Uterus (tissue), 2 donors: ENCODE results near the gene PDE4D.

Experiments
- CTCF ChIP-seq, 4 experiments: fragments of 200-600 bp in 2 of 4; fragments of 450-650 bp in 2 of 4; sonication (generic) in 2 of 4; IDR thresholded peaks; one replicate each; pipeline ENCODE4 v1.5.1; 2016 to 2019; ENCODE audit warnings: antibody characterized with exemption in 4 of 4, mild to moderate bottlenecking in 2 of 4, moderate library complexity in 1 of 4
- POLR2A ChIP-seq, 2 donors: fragments of 450-650 bp; IDR thresholded peaks; one replicate each; pipeline ENCODE4 v1.6.1; 2016; ENCODE audit warnings: antibody characterized with exemption in 2 of 2, mild to moderate bottlenecking in 1 of 2, moderate library complexity in 1 of 2

- TF ChIP-seq CTCF (IDR thresholded peaks at IDR 0.05) (no peak), POLR2A (IDR thresholded peaks at IDR 0.05) (no peak)
Measured at GRCh38 chr5:59094864-59095263, 798.7 kb downstream of the PDE4D start.
